GM12892 (cell line): ENCODE measurements around the gene ARID2.

Experiments used
- POLR2A ChIP-seq: IDR thresholded peaks from 2 replicates; pipeline ENCODE4 v1.6.1; 2011; ENCODE audit warnings: low read depth, low read length, control low read depth
- TAF1 ChIP-seq: IDR thresholded peaks from 2 replicates; pipeline ENCODE4 v1.6.1; 2011; ENCODE audit warnings: low read depth, mild to moderate bottlenecking, control low read depth, low read length, borderline replicate concordance

GRCh38 chr12:45907955-45908354, 178.4 kb downstream of the ARID2 start:
- no peak for TF ChIP-seq TAF1
- no peak for TF ChIP-seq POLR2A
